SK-N-MC (cell line): Measurements from ENCODE around the gene KCNQ1OT1.

Experiments used
- DNase-seq: peaks from one replicate; pipeline ENCODE4 v3.0.0-alpha.2; 2011; ENCODE audit warnings: low read depth, low spot score
- H3K27ac ChIP-seq: fragments of 200-600 bp; sonication (generic); 2 replicates; pipeline ENCODE4 v1.5.1; 2016; ENCODE audit warnings: mixed run types
- H3K36me3 ChIP-seq: fragments of 200-600 bp; sonication (generic); 2 replicates; pipeline ENCODE4 v1.6.1; 2017; ENCODE audit warnings: antibody characterized with exemption, low read length, mixed read lengths; ENCODE audit not compliant: insufficient read depth
- H3K4me3 ChIP-seq: fragments of 200-600 bp; sonication (generic); 2 replicates; pipeline ENCODE4 v1.5.1; 2016
- H3K9ac ChIP-seq: fragments of 200-600 bp; sonication (generic); 2 replicates; pipeline ENCODE4 v1.8.0; 2017; ENCODE audit warnings: mixed run types, mixed read lengths; ENCODE audit not compliant: insufficient read length
- H3K9me3 ChIP-seq: fragments of 200-600 bp; sonication (generic); 2 replicates; pipeline ENCODE4 v1.6.1; 2017; ENCODE audit warnings: low read depth, mild to moderate bottlenecking, antibody characterized with exemption, low read length, moderate library complexity, mixed read lengths
- EZH2 ChIP-seq: fragments of 200-600 bp; sonication (generic); IDR thresholded peaks from one replicate; pipeline ENCODE4 v1.6.1; 2017; ENCODE audit warnings: antibody characterized with exemption
- FOXP2 ChIP-seq: optimal IDR thresholded peaks from 2 replicates; pipeline ENCODE3; 2011; ENCODE audit warnings: mild to moderate bottlenecking, moderate library complexity; ENCODE audit not compliant: insufficient read depth; ENCODE audit errors: extremely low read length, control extremely low read depth
- POLR2AphosphoS5 ChIP-seq: IDR thresholded peaks from 2 replicates; pipeline ENCODE4 v1.6.1; 2012; ENCODE audit warnings: mild to moderate bottlenecking, low read depth, low read length, borderline replicate concordance

KCNQ1OT1 gene

GRCh38 chr11:2584434-2584811 is 115.4 kb downstream of the KCNQ1OT1 start:
- no peak for TF ChIP-seq POLR2AphosphoS5
- TF ChIP-seq EZH2, result no peak
- no peak for TF ChIP-seq FOXP2
- Histone ChIP-seq H3K36me3 (no peaks in the 10 kb centered on the region), H3K4me3 (no peak overlapping the region), H3K27ac (no peak overlapping the region), H3K9ac (no peak overlapping the region), H3K9me3 (no peaks in the 10 kb centered on the region)
- DNase-seq, result no peak

GRCh38 chr11:2583605-2583958 is 116.2 kb downstream of the KCNQ1OT1 start:
- Histone ChIP-seq H3K9ac (no peak overlapping the region), H3K27ac (no peak overlapping the region), H3K4me3 (no peak overlapping the region), H3K36me3 (no peaks in the 10 kb centered on the region), H3K9me3 (no peaks in the 10 kb centered on the region)
- no peak for TF ChIP-seq EZH2
- TF ChIP-seq FOXP2, result no peak
- TF ChIP-seq POLR2AphosphoS5, result no peak
- DNase-seq, result no peak

- TF ChIP-seq POLR2AphosphoS5 (no peak), FOXP2 (no peak), EZH2 (no peak)
- Histone ChIP-seq H3K9ac (no peak overlapping the region), H3K36me3 (no peaks in the 10 kb centered on the region), H3K27ac (0 out of 2 replicates have a peak overlapping the region, but pooled peaks have one; percentile 25), H3K9me3 (no peaks in the 10 kb centered on the region), H3K4me3 (no peak overlapping the region)
- DNase-seq, result no peak
These were observed 116.7 kb downstream of the KCNQ1OT1 start for GRCh38 chr11:2582946-2583604.

GRCh38 chr11:2582351-2582945 is 117.3 kb downstream of the KCNQ1OT1 start:
- Histone ChIP-seq H3K4me3 (no peak overlapping the region), H3K36me3 (no peaks in the 10 kb centered on the region), H3K27ac (no peak overlapping the region), H3K9me3 (no peaks in the 10 kb centered on the region), H3K9ac (no peak overlapping the region)
- TF ChIP-seq EZH2 (no peak), POLR2AphosphoS5 (no peak), FOXP2 (no peak)
- no peak for DNase-seq

- TF ChIP-seq POLR2AphosphoS5, result no peak
- TF ChIP-seq EZH2, result no peak
- TF ChIP-seq FOXP2, result no peak
- no peak overlapping the region for H3K4me3 ChIP-seq
- H3K36me3 ChIP-seq, result no peaks in the 10 kb centered on the region
- DNase-seq, result no peak
- H3K27ac ChIP-seq, result no peak overlapping the region
- H3K9ac ChIP-seq, result no peak overlapping the region
- no peaks in the 10 kb centered on the region for H3K9me3 ChIP-seq
These were observed 117.9 kb downstream of the KCNQ1OT1 start for GRCh38 chr11:2581931-2582350.

- Histone ChIP-seq H3K4me3 (no peak overlapping the region), H3K36me3 (no peaks in the 10 kb centered on the region), H3K9me3 (no peaks in the 10 kb centered on the region), H3K27ac (no peak overlapping the region), H3K9ac (no peak overlapping the region)
- no peak for DNase-seq
- TF ChIP-seq POLR2AphosphoS5, result no peak
- no peak for TF ChIP-seq EZH2
- no peak for TF ChIP-seq FOXP2
These were observed 118.5 kb downstream of the KCNQ1OT1 start for GRCh38 chr11:2581151-2581930.

- TF ChIP-seq POLR2AphosphoS5 (no peak), FOXP2 (no peak), EZH2 (no peak)
- Histone ChIP-seq H3K27ac (no peak overlapping the region), H3K9ac (no peak overlapping the region), H3K9me3 (no peaks in the 10 kb centered on the region), H3K4me3 (no peak overlapping the region), H3K36me3 (no peaks in the 10 kb centered on the region)
- DNase-seq, result no peak
These were observed 119.2 kb downstream of the KCNQ1OT1 start for GRCh38 chr11:2580571-2581001.

GRCh38 chr11:2580061-2580421 is 119.8 kb downstream of the KCNQ1OT1 start:
- Histone ChIP-seq H3K36me3 (no peaks in the 10 kb centered on the region), H3K27ac (no peak overlapping the region), H3K4me3 (no peak overlapping the region), H3K9me3 (no peaks in the 10 kb centered on the region), H3K9ac (no peak overlapping the region)
- TF ChIP-seq POLR2AphosphoS5 (no peak), EZH2 (no peak), FOXP2 (no peak)
- DNase-seq, result no peak
